OCI-LY1 (cell line): ENCODE data around the gene RFPL3.

Experiments used
- H2AFZ ChIP-seq: fragments of 200-600 bp; sonication (generic), shearing (Covaris generic); 2 replicates; pipeline ENCODE4 v1.6.0; 2014; ENCODE audit warnings: antibody characterized with exemption, mild to moderate bottlenecking, low read length
- H3F3A ChIP-seq: fragments of 200-600 bp; sonication (generic), shearing (Covaris generic); 2 replicates; pipeline ENCODE4 v1.6.0; 2014; ENCODE audit warnings: mild to moderate bottlenecking, antibody characterized with exemption, low read length, moderate library complexity; ENCODE audit not compliant: insufficient read depth
- H3K27ac ChIP-seq: fragments of 200-600 bp; sonication (generic); 2 replicates; pipeline ENCODE4 v1.5.1; 2014; ENCODE audit warnings: low read length, mixed run types, mild to moderate bottlenecking, low read depth; ENCODE audit not compliant: poor library complexity, severe bottlenecking
- H3K27me3 ChIP-seq: fragments of 200-600 bp; sonication (generic); 2 replicates; pipeline ENCODE4 v1.6.0; 2014; ENCODE audit warnings: antibody characterized with exemption, mild to moderate bottlenecking, low read length, moderate library complexity; ENCODE audit not compliant: insufficient read depth
- H3K36me3 ChIP-seq: fragments of 200-600 bp; sonication (generic); 2 replicates; pipeline ENCODE4 v1.6.1; 2014; ENCODE audit warnings: mild to moderate bottlenecking, antibody characterized with exemption, low read length, moderate library complexity, mixed read lengths; ENCODE audit not compliant: insufficient read depth
- H3K4me1 ChIP-seq: fragments of 200-600 bp; sonication (generic); 2 replicates; pipeline ENCODE4 v1.5.1; 2014; ENCODE audit warnings: mild to moderate bottlenecking, low read length, moderate library complexity; ENCODE audit not compliant: insufficient read depth, severe bottlenecking
- H3K4me2 ChIP-seq: fragments of 200-600 bp; sonication (generic), shearing (Covaris generic); 2 replicates; pipeline ENCODE4 v1.6.1; 2014; ENCODE audit warnings: low read length
- H3K4me3 ChIP-seq: fragments of 200-600 bp; sonication (generic); 2 replicates; pipeline ENCODE4 v1.5.1; 2014; ENCODE audit warnings: low read length, low read depth, mild to moderate bottlenecking, mixed read lengths; ENCODE audit not compliant: poor library complexity, severe bottlenecking
- H3K79me2 ChIP-seq: fragments of 200-600 bp; shearing (Covaris generic); 2 replicates; pipeline ENCODE4 v1.6.1; 2016; ENCODE audit warnings: mixed run types, low read length, mixed read lengths; ENCODE audit not compliant: insufficient read depth
- H3K9ac ChIP-seq: fragments of 200-600 bp; sonication (generic), shearing (Covaris generic); 2 replicates; pipeline ENCODE4 v1.6.1; 2014; ENCODE audit warnings: mild to moderate bottlenecking, low read length, mixed read lengths
- H3K9me2 ChIP-seq: fragments of 200-600 bp; sonication (generic), shearing (Covaris generic); 2 replicates; pipeline ENCODE4 v1.6.1; 2014; ENCODE audit warnings: low read depth, mild to moderate bottlenecking, low read length, mixed read lengths
- H3K9me3 ChIP-seq: fragments of 200-600 bp; shearing (Covaris generic); 2 replicates; pipeline ENCODE4 v1.6.1; 2014; ENCODE audit warnings: low read length, mixed read lengths
- H4K20me1 ChIP-seq: fragments of 200-600 bp; sonication (generic), shearing (Covaris generic); 2 replicates; pipeline ENCODE4 v1.6.0; 2016; ENCODE audit warnings: mild to moderate bottlenecking, low read length; ENCODE audit not compliant: insufficient read depth
- EZH2 ChIP-seq: fragments of 200-600 bp; sonication (generic), shearing (Covaris generic); IDR thresholded peaks from 2 replicates; pipeline ENCODE4 v1.8.0; 2017; ENCODE audit warnings: borderline replicate concordance, mixed run types, mild to moderate bottlenecking, antibody characterized with exemption, low read length, moderate library complexity, mixed read lengths
- TF ChIP-seq, protein P1 (sequence below): fragments of 200-600 bp; sonication (generic), shearing (Covaris generic); IDR thresholded peaks from 2 replicates; pipeline ENCODE4 v1.5.1; 2017; ENCODE audit warnings: mild to moderate bottlenecking, antibody characterized with exemption, low read length, moderate library complexity, mixed read lengths

RFPL3 gene

DNA sequence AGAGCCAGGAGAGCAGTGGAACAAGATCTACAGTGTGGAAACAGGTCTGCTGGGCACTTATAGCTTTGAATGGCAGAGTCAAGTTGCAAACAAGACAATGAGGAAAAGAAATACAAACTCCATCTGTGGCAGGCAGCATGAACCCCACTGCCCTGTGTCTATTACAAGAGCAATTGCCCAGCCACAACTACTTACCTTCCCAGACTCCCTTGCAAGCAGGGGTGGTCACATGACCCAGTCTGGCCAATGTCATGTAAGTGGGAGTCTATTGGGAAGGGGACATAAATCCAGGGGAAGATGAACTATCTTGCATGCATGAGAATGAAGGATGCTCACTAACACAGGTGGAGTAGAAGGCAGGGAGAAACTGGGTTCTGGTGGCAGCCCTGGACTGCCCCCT is 44.1 kb upstream of the RFPL3 start:
- Histone ChIP-seq H3K4me3 (no peak overlapping the region), H3K9me3 (no peaks in the 10 kb centered on the region), H3K36me3 (no peaks in the 10 kb centered on the region), H4K20me1 (no peaks in the 10 kb centered on the region), H2AFZ (no peak overlapping the region), H3K4me1 (no peaks in the 10 kb centered on the region), H3F3A (no peaks in the 10 kb centered on the region), H3K27me3 (no peaks in the 10 kb centered on the region), H3K9ac (no peak overlapping the region), H3K9me2 (no peaks in the 10 kb centered on the region), H3K79me2 (no peaks in the 10 kb centered on the region), H3K4me2 (no peak overlapping the region), H3K27ac (no peak overlapping the region)
- TF ChIP-seq, protein P1, sequence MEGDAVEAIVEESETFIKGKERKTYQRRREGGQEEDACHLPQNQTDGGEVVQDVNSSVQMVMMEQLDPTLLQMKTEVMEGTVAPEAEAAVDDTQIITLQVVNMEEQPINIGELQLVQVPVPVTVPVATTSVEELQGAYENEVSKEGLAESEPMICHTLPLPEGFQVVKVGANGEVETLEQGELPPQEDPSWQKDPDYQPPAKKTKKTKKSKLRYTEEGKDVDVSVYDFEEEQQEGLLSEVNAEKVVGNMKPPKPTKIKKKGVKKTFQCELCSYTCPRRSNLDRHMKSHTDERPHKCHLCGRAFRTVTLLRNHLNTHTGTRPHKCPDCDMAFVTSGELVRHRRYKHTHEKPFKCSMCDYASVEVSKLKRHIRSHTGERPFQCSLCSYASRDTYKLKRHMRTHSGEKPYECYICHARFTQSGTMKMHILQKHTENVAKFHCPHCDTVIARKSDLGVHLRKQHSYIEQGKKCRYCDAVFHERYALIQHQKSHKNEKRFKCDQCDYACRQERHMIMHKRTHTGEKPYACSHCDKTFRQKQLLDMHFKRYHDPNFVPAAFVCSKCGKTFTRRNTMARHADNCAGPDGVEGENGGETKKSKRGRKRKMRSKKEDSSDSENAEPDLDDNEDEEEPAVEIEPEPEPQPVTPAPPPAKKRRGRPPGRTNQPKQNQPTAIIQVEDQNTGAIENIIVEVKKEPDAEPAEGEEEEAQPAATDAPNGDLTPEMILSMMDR = no peak
- no peak for TF ChIP-seq EZH2

DNA sequence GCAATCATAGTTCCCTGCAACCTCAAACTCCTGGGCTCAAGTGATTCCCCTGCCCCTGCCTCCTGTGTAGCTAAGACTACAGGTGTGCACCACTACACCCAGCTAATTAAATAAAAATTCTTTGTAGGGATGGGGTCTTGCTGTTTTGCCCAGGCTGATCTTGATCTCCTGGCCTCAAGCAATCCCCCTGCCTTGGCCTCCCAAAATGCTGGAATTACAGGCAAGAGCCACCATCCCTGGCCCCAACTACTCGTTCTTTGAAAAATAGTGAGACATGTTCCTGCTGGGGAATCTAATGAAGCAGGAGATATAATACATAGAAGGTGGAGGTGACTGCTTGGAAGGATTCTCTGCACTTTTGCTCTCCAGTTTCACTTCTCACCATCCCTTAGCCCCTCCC is 40.1 kb upstream of the RFPL3 start:
- no peaks in the 10 kb centered on the region for H3K4me1 ChIP-seq
- H3K36me3 ChIP-seq = no peaks in the 10 kb centered on the region
- no peaks in the 10 kb centered on the region for H3K79me2 ChIP-seq
- H3K9me3 ChIP-seq = no peaks in the 10 kb centered on the region
- H3F3A ChIP-seq = no peaks in the 10 kb centered on the region
- H4K20me1 ChIP-seq = no peaks in the 10 kb centered on the region
- no peaks in the 10 kb centered on the region for H3K27me3 ChIP-seq
- no peak overlapping the region for H2AFZ ChIP-seq
- H3K4me3 ChIP-seq = no peak overlapping the region
- TF ChIP-seq EZH2 = no peak
- TF ChIP-seq, protein P1 = no peak
- H3K4me2 ChIP-seq = no peak overlapping the region
- H3K27ac ChIP-seq = no peak overlapping the region
- H3K9ac ChIP-seq = no peak overlapping the region
- H3K9me2 ChIP-seq = no peaks in the 10 kb centered on the region

DNA sequence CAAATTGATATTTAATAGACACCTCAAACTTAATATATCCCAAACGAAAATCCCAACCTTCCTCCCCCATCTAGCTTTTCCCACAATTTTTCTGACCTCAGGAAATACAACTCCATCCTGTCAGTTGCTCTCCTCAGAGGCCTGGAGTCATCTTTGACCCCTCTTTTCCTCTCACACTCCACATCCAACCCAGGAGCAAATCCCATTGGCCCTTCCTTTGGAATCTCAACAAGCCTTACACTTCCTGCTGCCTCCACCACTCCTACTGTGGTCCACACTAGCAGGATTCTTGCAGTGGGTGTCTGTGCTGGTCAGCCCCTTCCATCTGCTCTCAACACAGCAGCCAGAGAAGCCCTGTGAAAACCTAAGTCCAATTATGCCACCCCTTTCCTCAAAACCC is 39.3 kb upstream of the RFPL3 start:
- Histone ChIP-seq H3K4me1 (no peaks in the 10 kb centered on the region), H3K9ac (no peak overlapping the region)
- TF ChIP-seq EZH2 = no peak
- TF ChIP-seq, protein P1 = no peak

More for the DNA sequence above, 39.3 kb upstream of the RFPL3 start:
- Histone ChIP-seq H3K27ac (no peak overlapping the region), H3K27me3 (no peaks in the 10 kb centered on the region), H3K79me2 (no peaks in the 10 kb centered on the region), H3F3A (no peaks in the 10 kb centered on the region), H3K9me2 (no peaks in the 10 kb centered on the region), H3K4me2 (no peak overlapping the region), H3K9me3 (no peaks in the 10 kb centered on the region), H4K20me1 (no peaks in the 10 kb centered on the region), H3K4me3 (no peak overlapping the region), H2AFZ (no peak overlapping the region), H3K36me3 (no peaks in the 10 kb centered on the region)
